K562 (cell line): Measurements from ENCODE around the gene CCDC34. TPM values are rescaled to one million over a fixed set of nuclear protein-coding genes. Genes with fewer than 3 reads are reported as not detected.

Source experiments
- ATAC-seq: fragments of 200-7000 bp; cut with Tn5 transposase; 3 replicates; pipeline ENCODE4 v1.9.1; 2020; ENCODE audit warnings: moderate library complexity
- BruUV-seq: library from RNA; stranded (reverse); fragments of 400-500 nt; replicated peaks from 2 replicates; lab custom pipeline; 2021; lab: Mats Ljungman, UMichigan
- CTCF ChIA-PET: fragments of 300-600 bp; formaldehyde crosslinking; extraction: SDS; loops from one replicate; lab custom pipeline; 2021; ENCODE audit warnings: low intra/inter-chr PET ratio; lab: Yijun Ruan, JAX
- POLR2A ChIA-PET: fragments of 300-600, 350-650 bp; sonication (Branson Sonifier 250); formaldehyde crosslinking; extraction: SDS; loops from one replicate; lab custom pipeline; 2021; ENCODE audit warnings: antibody characterized with exemption, inconsistent platforms; lab: Yijun Ruan, JAX
- DNase-seq, 4 experiments: peaks; one replicate each; pipeline versions ENCODE4 v3.0.0 to v3.0.0-alpha.2; 2011 to 2018; ENCODE audit warnings: low spot score in 3 of 4, mixed read lengths in 3 of 4; ENCODE audit errors: extremely low read depth in 1 of 4
- FAIRE-seq: peaks from 2 replicates; lab custom pipeline; 2011; peaks lifted over from hg19 to GRCh38; lab: Jason Lieb, UNC
- H2AFZ ChIP-seq: 2 replicates; pipeline ENCODE4 v1.6.0; 2011; ENCODE audit warnings: low read depth, low read length, control low read depth, inconsistent platforms
- H3K27ac ChIP-seq: fragments of 200-600 bp; 3 replicates; pipeline ENCODE4 v1.8.0; 2011; ENCODE audit warnings: low read depth, mild to moderate bottlenecking, control low read depth, inconsistent platforms, low read length, moderate library complexity, mixed read lengths; ENCODE audit errors: extremely low read depth
- H3K27me3 ChIP-seq, 2 experiments: fragments of 300-600 bp in 1 of 2; 2 replicates in 1 of 2; 3 replicates in 1 of 2; pipeline versions ENCODE4 v1.6.0 to v1.8.0; 2011; ENCODE audit warnings: inconsistent platforms in 2 of 2, low read length in 2 of 2, mild to moderate bottlenecking in 1 of 2, mixed read lengths in 1 of 2, moderate library complexity in 1 of 2; ENCODE audit not compliant: control insufficient read depth in 2 of 2, insufficient read depth in 2 of 2
- H3K36me3 ChIP-seq: fragments of 300-600 bp; 3 replicates; pipeline ENCODE4 v1.8.0; 2011; ENCODE audit warnings: mild to moderate bottlenecking, low read length, inconsistent platforms; ENCODE audit not compliant: control insufficient read depth, insufficient read depth
- H3K4me1 ChIP-seq, 2 experiments: fragments of 200-600 bp in 1 of 2; replicated peaks in 1 of 2; 2 replicates in 1 of 2; 3 replicates in 1 of 2; pipeline versions ENCODE4 v1.5.1 to v1.8.0; 2011; ENCODE audit warnings: inconsistent platforms in 2 of 2, low read length in 2 of 2, mild to moderate bottlenecking in 1 of 2, mixed read lengths in 1 of 2, moderate library complexity in 1 of 2; ENCODE audit not compliant: control insufficient read depth in 2 of 2, insufficient read depth in 2 of 2
- H3K4me2 ChIP-seq: 2 replicates; pipeline ENCODE4 v1.6.1; 2011; ENCODE audit warnings: low read length, control low read depth, inconsistent platforms, mixed read lengths; ENCODE audit not compliant: insufficient read depth
- H3K4me3 ChIP-seq: fragments of 200-600 bp; sonication (generic), shearing (Covaris generic); 2 replicates; pipeline ENCODE4 v1.5.1; 2016; ENCODE audit warnings: control low read depth, inconsistent platforms
- H3K79me2 ChIP-seq: fragments of 200-600 bp; 3 replicates; pipeline ENCODE4 v1.8.0; 2011; ENCODE audit warnings: low read length, inconsistent platforms; ENCODE audit not compliant: control insufficient read depth, insufficient read depth
- H3K9ac ChIP-seq, 2 experiments: 2 replicates each; pipeline versions ENCODE4 v1.6.0 to v1.6.1; 2011; ENCODE audit warnings: low read depth in 2 of 2, low read length in 2 of 2, control low read depth in 1 of 2, inconsistent platforms in 1 of 2, mild to moderate bottlenecking in 1 of 2, mixed read lengths in 1 of 2; ENCODE audit not compliant: insufficient read depth in 1 of 2
- H3K9me1 ChIP-seq: one replicate; pipeline ENCODE4 v1.6.0; 2011; ENCODE audit warnings: inconsistent platforms, mild to moderate bottlenecking, low read length, moderate library complexity; ENCODE audit not compliant: control insufficient read depth, insufficient read depth
- H3K9me3 ChIP-seq: replicated peaks from 2 replicates; pipeline ENCODE4 v1.5.1; 2011; ENCODE audit warnings: low read depth, low read length, inconsistent platforms; ENCODE audit not compliant: control insufficient read depth, insufficient read depth
- H4K20me1 ChIP-seq: replicated peaks from 2 replicates; pipeline ENCODE4 v1.6.1; 2011; ENCODE audit warnings: low read length, inconsistent platforms, mixed read lengths; ENCODE audit not compliant: control insufficient read depth, insufficient read depth
- MAFG ChIP-seq: fragments of 450-650 bp; conservative IDR thresholded peaks from 2 replicates; pipeline ENCODE4 v1.6.1; 2016; ENCODE audit warnings: missing genetic modification characterization, missing compliant biosample characterization
- NFRKB ChIP-seq: fragments of 450-650 bp; IDR thresholded peaks from 2 replicates; pipeline ENCODE4 v1.6.1; 2016; ENCODE audit warnings: low read depth
- POLR3G ChIP-seq: IDR thresholded peaks from 2 replicates; pipeline ENCODE4 v1.6.1; 2011; ENCODE audit not compliant: insufficient read length, insufficient replicate concordance; ENCODE audit errors: extremely low read depth
- RBM39 ChIP-seq: fragments of 200-400 bp; formaldehyde crosslinking; optimal IDR thresholded peaks from 2 replicates; pipeline ENCODE3; 2018; ENCODE audit warnings: low read depth, low read length
- SIRT6 ChIP-seq: IDR thresholded peaks from one replicate; pipeline ENCODE4 v1.6.1; 2012; ENCODE audit warnings: low read depth, mild to moderate bottlenecking, control low read depth, inconsistent platforms, low read length, moderate library complexity
- ZBTB5 ChIP-seq: fragments of 450-650 bp; IDR thresholded peaks from 2 replicates; pipeline ENCODE4 v1.6.1; 2017; ENCODE audit warnings: antibody characterized with exemption
- ZC3H11A ChIP-seq: IDR thresholded peaks from 2 replicates; pipeline ENCODE4 v1.6.1; 2012; ENCODE audit warnings: low read depth, low read length, improper control_type of control experiment
- ZNF354B ChIP-seq: fragments of 250-450 bp; sonication (Bioruptor Pico); IDR thresholded peaks from 2 replicates; pipeline ENCODE4 v1.4.0; 2020
- ZNF436 ChIP-seq: fragments of 250-450, 450-650 bp; sonication (Bioruptor Pico); formaldehyde crosslinking; IDR thresholded peaks from 2 replicates; pipeline ENCODE4 v1.7.0; 2020; ENCODE audit warnings: mild to moderate bottlenecking
- whole genome bisulfite sequencing: fragments of 100-300 bp; shearing (Covaris generic); methylation state at CpG from one replicate; pipeline ENCODE4 v1.1.6; 2016; ENCODE audit warnings: low coverage, mixed read lengths; ENCODE audit not compliant: insufficient coverage; ENCODE audit errors: missing lambda C conversion rate; 5-methylcytosine and 5-hydroxymethylcytosine counted together
- in situ Hi-C: fragments of 300-500 bp; cut with MboI; formaldehyde crosslinking; loops from 4 replicates; pipeline ENCODE4 v1.15.0; 2018; ENCODE audit warnings: inconsistent platforms, mixed read lengths
- intact Hi-C: fragments of 100-400 bp; cut with micrococcal nuclease; formaldehyde crosslinking; loops from 2 replicates; pipeline ENCODE4 v1.14.2; 2022
- polyA plus RNA-seq, 8 experiments: library from polyadenylated mRNA; depleted of rRNA in 4 of 8; stranded (reverse) in 5 of 8; unstranded in 3 of 8; fragments of >200 nt; fragmentation: Nextera tagmentation in 2 of 8; fragmentation: Illumina TruSeq in 1 of 8; extraction: Ambion mirVana in 2 of 8; extraction: Trizol in 1 of 8; gene quantifications; 2 replicates each; pipeline versions ENCODE4 v1.2.1 to v1.2.3, GENCODE V29; 2011 to 2014; ENCODE audit warnings: inconsistent platforms in 1 of 8, missing spikeins in 1 of 8
- total RNA-seq, 7 experiments: library from RNA; depleted of rRNA in 6 of 7; stranded (reverse); fragments of >200 nt in 6 of 7; fragmentation: Illumina TruSeq in 2 of 7; extraction: Trizol in 2 of 7; gene quantifications; 2 replicates each; pipeline versions ENCODE4 v1.2.1 to v1.2.3, GENCODE V29; 2011 to 2021; ENCODE audit warnings: low replicate concordance in 1 of 7

CCDC34 gene
- total and polyA plus RNA-seq, 9 of the 15 experiments (the other 6 are each of a cell fraction or from before 2014, with no cell fraction given), result 6.2 to 42.0 (median 15.7) TPM

- TF ChIP-seq RBM39, result no peak
- no peak for TF ChIP-seq MAFG (tag)
- TF ChIP-seq SIRT6, result no peak
- TF ChIP-seq ZNF436, result no peak
- TF ChIP-seq NFRKB, result no peak
- no peak for TF ChIP-seq ZC3H11A
- TF ChIP-seq ZNF354B (CRISPR knock-in tag), result no peak
- no TSS peak for BruUV-seq
- Histone ChIP-seq H3K4me3 (no peak overlapping the region), H3K4me2 (no peak overlapping the region), H2AFZ (no peak overlapping the region), H3K9me3 (peaks cover 2% of the 10 kb centered on the region; the same call in 1 of the 2 replicates), H3K36me3 (no peaks in the 10 kb centered on the region), H3K4me1 (peaks cover 0 to 7% of the 10 kb centered on the region in 2 experiments; a peak in 1 of 5 replicates), H3K9ac (no peak overlapping the region), H3K27me3 (no peaks in the 10 kb centered on the region), H3K79me2 (no peaks in the 10 kb centered on the region), H3K9me1 (no peaks in the 10 kb centered on the region), H4K20me1 (no peaks in the 10 kb centered on the region), H3K27ac (no peak overlapping the region)
- 45% methylated on average over 5 of the region's 5 CpGs for WGBS
- FAIRE-seq (no peak), ATAC-seq (no peak), DNase-seq (no peak)
- POLR2A ChIA-PET, result interaction anchor here (1.2 kb wide), 1 partner anchor 10 kb away, joined by 3 read pairs; no protein-coding TSS in a partner anchor
- intact Hi-C loops, result no loop called here
- CTCF ChIA-PET, result no interaction called here
- in situ Hi-C loops, result no loop called here
Observed at GRCh38 chr11:27309046-27309445, 54.0 kb downstream of the CCDC34 start.

- POLR2A ChIA-PET, result interaction anchor here (0.6 kb wide), 1 partner anchor 9 kb away, joined by 4 read pairs; no protein-coding TSS in a partner anchor
- Histone ChIP-seq H2AFZ (0 out of 2 replicates have a peak overlapping the region, but pooled peaks have one; percentile 30), H3K9me1 (no peaks in the 10 kb centered on the region), H3K4me2 (no peak overlapping the region), H3K27me3 (no peaks in the 10 kb centered on the region), H3K4me3 (no peak overlapping the region), H3K79me2 (no peaks in the 10 kb centered on the region), H3K9me3 (peaks cover 2% of the 10 kb centered on the region; the same call in 1 of the 2 replicates), H3K4me1 (peaks cover 0 to 7% of the 10 kb centered on the region in 2 experiments; a peak in 1 of 5 replicates), H3K9ac (no peak overlapping the region), H3K27ac (no peak overlapping the region), H3K36me3 (no peaks in the 10 kb centered on the region), H4K20me1 (no peaks in the 10 kb centered on the region)
- intact Hi-C loops, result no loop called here
- in situ Hi-C loops, result no loop called here
- no TSS peak for BruUV-seq
- CTCF ChIA-PET, result no interaction called here
- FAIRE-seq (no peak), ATAC-seq (no peak), DNase-seq (no peak)
- TF ChIP-seq ZBTB5 (no peak), POLR3G (no peak)
Observed at GRCh38 chr11:27307232-27307631, 55.8 kb downstream of the CCDC34 start.
